Prostate gland (tissue), 2 donors: Measurements from ENCODE around the gene PARVG. TPM values are rescaled to one million over a fixed set of nuclear protein-coding genes. Genes with fewer than 3 reads are reported as not detected.

ENCODE experiments used
- DNase-seq: peaks from one replicate; pipeline ENCODE4 v3.0.0-alpha.2; 2019; ENCODE audit warnings: low spot score
- H3K27ac ChIP-seq, 2 donors: fragments of 200-600 bp; sonication (generic); 2 replicates each; pipeline ENCODE4 v1.5.1; 2017 to 2019
- H3K27me3 ChIP-seq: fragments of 200-600 bp; sonication (generic); replicated peaks from 2 replicates; pipeline ENCODE4 v1.5.1; 2019; ENCODE audit not compliant: insufficient read depth
- H3K36me3 ChIP-seq, 2 donors: fragments of 200-600 bp; sonication (generic); 1 replicate in 1 of 2; 2 replicates in 1 of 2; pipeline versions ENCODE4 v1.5.1 to v1.8.1; 2017 to 2019
- H3K4me1 ChIP-seq: fragments of 200-600 bp; sonication (generic); replicated peaks from 2 replicates; pipeline ENCODE4 v1.5.1; 2019
- H3K4me3 ChIP-seq, 2 donors: fragments of 200-600 bp; sonication (generic); 2 replicates each; pipeline ENCODE4 v1.5.1; 2017 to 2019
- H3K9me3 ChIP-seq: fragments of 200-600 bp; sonication (generic); 2 replicates; pipeline ENCODE4 v1.5.1; 2017
- CTCF ChIP-seq, 4 experiments: fragments of 200-600 bp in 2 of 4; fragments of 450-650 bp in 2 of 4; sonication (generic) in 2 of 4; IDR thresholded peaks; 1 replicate in 3 of 4; 2 replicates in 1 of 4; pipeline ENCODE4 v1.5.1; 2016 to 2019; ENCODE audit warnings: antibody characterized with exemption in 4 of 4, mild to moderate bottlenecking in 2 of 4, moderate library complexity in 2 of 4
- POLR2A ChIP-seq: fragments of 450-650 bp; IDR thresholded peaks from one replicate; pipeline ENCODE4 v1.6.1; 2016; ENCODE audit warnings: antibody characterized with exemption, mild to moderate bottlenecking
- POLR2AphosphoS5 ChIP-seq: sonication (generic); formaldehyde crosslinking; IDR thresholded peaks from one replicate; pipeline ENCODE4 v1.6.1; 2017; ENCODE audit warnings: antibody characterized with exemption
- WGBS: methylation state at CpG from one replicate; pipeline ENCODE4 v1.1.5; 2018; 5-methylcytosine and 5-hydroxymethylcytosine counted together
- intact Hi-C: fragments of 100-400 bp; cut with DNase I; formaldehyde crosslinking; loops from one replicate; pipeline ENCODE4 v1.14.2; 2022
- total RNA-seq, 2 donors: library from RNA; depleted of rRNA; stranded (reverse); fragments of >200 nt; gene quantifications; one replicate each; pipeline ENCODE4 v1.1.0, GENCODE V29; 2016

The PARVG gene
- total RNA-seq, 2 donors from 2014 or later, result 1.2 to 13.5 TPM

GRCh38 chr22:44211256-44211945 is 30.7 kb downstream of the PARVG start:
- Histone ChIP-seq H3K27me3 (no peaks in the 10 kb centered on the region), H3K27ac (no peak overlapping the region), H3K36me3 (no peaks in the 10 kb centered on the region), H3K9me3 (no peaks in the 10 kb centered on the region), H3K4me3 (no peak overlapping the region), H3K4me1 (no peaks in the 10 kb centered on the region)
- 70% methylated on average over 6 of the region's 6 CpGs for WGBS
- intact Hi-C loops, result no loop called here
- no peak for DNase-seq
- TF ChIP-seq CTCF (IDR thresholded peaks at IDR 0.05) (no peak), POLR2AphosphoS5 (no peak), POLR2A (no peak)

DNA sequence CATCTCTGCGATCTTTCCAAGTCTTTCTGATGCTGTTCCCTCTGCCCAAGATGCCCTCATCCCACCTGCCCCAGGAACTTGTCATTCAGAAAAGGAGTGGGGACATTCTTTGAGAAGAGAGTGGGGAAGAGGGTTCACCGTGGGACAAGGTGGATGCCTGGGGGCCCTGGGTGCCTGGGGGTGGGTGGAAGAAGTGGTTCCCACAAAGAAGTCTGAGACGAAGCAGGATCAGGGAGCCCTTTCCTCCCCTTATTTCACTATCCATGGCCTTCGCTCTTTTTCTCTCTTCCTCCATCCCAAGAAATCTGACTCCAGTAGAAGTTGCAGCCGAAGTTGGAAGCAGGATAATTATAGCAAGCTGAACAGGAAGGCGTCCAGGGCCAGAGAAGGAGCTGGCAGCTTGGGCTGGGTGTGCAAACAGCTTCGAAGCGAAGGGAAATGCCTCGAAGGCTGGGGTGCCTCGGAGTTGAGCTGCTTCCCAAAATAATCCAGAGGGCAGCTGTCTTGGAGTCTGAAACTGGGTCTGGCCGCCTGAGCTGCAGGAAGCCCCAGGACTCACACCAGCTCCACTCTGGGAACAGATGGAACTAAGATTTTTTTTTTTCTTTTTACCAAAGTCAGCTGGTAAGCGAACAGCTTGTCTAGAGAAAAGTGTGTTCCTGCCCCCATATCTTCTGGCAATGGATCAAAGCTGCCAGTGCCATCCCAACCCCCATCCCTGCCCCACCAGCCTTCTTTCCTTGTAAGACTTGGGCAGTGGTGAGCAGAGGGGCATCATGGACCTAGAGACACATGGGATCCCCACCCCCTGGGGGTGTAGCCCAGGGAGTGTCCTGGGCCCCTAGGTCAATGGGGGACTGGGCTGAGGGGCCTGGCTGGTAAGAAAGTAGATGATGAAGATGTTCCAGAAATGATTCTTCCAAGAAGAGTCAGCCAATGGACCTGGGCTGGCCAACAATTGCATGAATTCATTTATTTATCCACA is 31.5 kb downstream of the PARVG start:
- no peak overlapping the region for H3K27ac ChIP-seq
- no peaks in the 10 kb centered on the region for H3K36me3 ChIP-seq
- H3K27me3 ChIP-seq, result no peaks in the 10 kb centered on the region
- no peaks in the 10 kb centered on the region for H3K4me1 ChIP-seq
- TF ChIP-seq CTCF (IDR thresholded peaks at IDR 0.05) (no peak), POLR2A (no peak), POLR2AphosphoS5 (no peak)
- 32% methylated on average over 12 of the region's 12 CpGs for WGBS
- DNase-seq, result no peak
- intact Hi-C loops, result no loop called here
- H3K9me3 ChIP-seq, result no peaks in the 10 kb centered on the region
- H3K4me3 ChIP-seq, result no peak overlapping the region

- 100% methylated on average over 1 of the region's 1 CpG for WGBS
- Histone ChIP-seq H3K36me3 (no peaks in the 10 kb centered on the region), H3K4me3 (no peak overlapping the region), H3K4me1 (no peaks in the 10 kb centered on the region), H3K9me3 (no peaks in the 10 kb centered on the region), H3K27me3 (no peaks in the 10 kb centered on the region), H3K27ac (no peak overlapping the region)
- TF ChIP-seq CTCF (IDR thresholded peaks at IDR 0.05), result no peak
- TF ChIP-seq POLR2AphosphoS5, result no peak
- TF ChIP-seq POLR2A, result no peak
- intact Hi-C loops, result no loop called here
- no peak for DNase-seq
These were observed 32.2 kb downstream of the PARVG start for GRCh38 chr22:44212936-44213335.

GRCh38 chr22:44213489-44214043 is 32.8 kb downstream of the PARVG start:
- Histone ChIP-seq H3K4me3 (no peak overlapping the region), H3K36me3 (no peaks in the 10 kb centered on the region)

More at GRCh38 chr22:44213489-44214043, 32.8 kb downstream of the PARVG start:
- Histone ChIP-seq H3K9me3 (no peaks in the 10 kb centered on the region), H3K27ac (no peak overlapping the region), H3K4me1 (no peaks in the 10 kb centered on the region), H3K27me3 (no peaks in the 10 kb centered on the region)
- intact Hi-C loops, result no loop called here
- TF ChIP-seq POLR2A, result no peak
- TF ChIP-seq POLR2AphosphoS5, result no peak
- no peak for TF ChIP-seq CTCF (IDR thresholded peaks at IDR 0.05)
- 88% methylated on average over 3 of the region's 3 CpGs for WGBS
- no peak for DNase-seq
